AG04450 (cell line): ENCODE data around the gene SPSB3. TPM values are rescaled to one million over a fixed set of nuclear protein-coding genes. Genes with fewer than 3 reads are reported as not detected.

Source experiments
- CTCF ChIA-PET: fragments of 300-600, 350-600 bp; formaldehyde crosslinking; extraction: SDS; loops from one replicate; lab custom pipeline; 2022; ENCODE audit warnings: antibody characterized with exemption, inconsistent platforms; lab: Charles Lee
- POLR2A ChIA-PET: fragments of 350-600 bp; formaldehyde crosslinking; extraction: SDS; loops from one replicate; lab custom pipeline; 2021; ENCODE audit warnings: antibody characterized with exemption, inconsistent platforms; lab: Yijun Ruan, JAX
- DNase-seq: peaks from one replicate; pipeline ENCODE4 v3.0.0-alpha.2; 2011; ENCODE audit warnings: low read depth, low spot score
- H3K27ac ChIP-seq: one replicate; pipeline ENCODE4 v1.5.1; 2012; ENCODE audit warnings: low read depth, low read length, control low read depth
- H3K27me3 ChIP-seq: one replicate; pipeline ENCODE4 v1.6.0; 2012; ENCODE audit warnings: low read length; ENCODE audit not compliant: control insufficient read depth, insufficient read depth
- H3K4me3 ChIP-seq: 2 replicates; pipeline ENCODE4 v1.5.1; 2011; ENCODE audit warnings: mild to moderate bottlenecking, low read depth, low read length, control low read depth
- H3K9me3 ChIP-seq: 2 replicates; pipeline ENCODE4 v1.5.1; 2012; ENCODE audit warnings: low read length; ENCODE audit not compliant: control insufficient read depth, insufficient read depth
- polyA plus RNA-seq: library from polyadenylated mRNA; depleted of rRNA; stranded (reverse); fragments of >200 nt; gene quantifications from 2 replicates; pipeline ENCODE4 v1.2.3, GENCODE V29; 2011
- TF ChIP-seq, protein P1 (sequence below): IDR thresholded peaks from 2 replicates; pipeline ENCODE4 v1.5.1; 2011; ENCODE audit warnings: low read depth, low read length, control low read depth, inconsistent platforms

SPSB3 gene
- polyA plus RNA-seq, 1 experiment = 11.0 TPM

DNA sequence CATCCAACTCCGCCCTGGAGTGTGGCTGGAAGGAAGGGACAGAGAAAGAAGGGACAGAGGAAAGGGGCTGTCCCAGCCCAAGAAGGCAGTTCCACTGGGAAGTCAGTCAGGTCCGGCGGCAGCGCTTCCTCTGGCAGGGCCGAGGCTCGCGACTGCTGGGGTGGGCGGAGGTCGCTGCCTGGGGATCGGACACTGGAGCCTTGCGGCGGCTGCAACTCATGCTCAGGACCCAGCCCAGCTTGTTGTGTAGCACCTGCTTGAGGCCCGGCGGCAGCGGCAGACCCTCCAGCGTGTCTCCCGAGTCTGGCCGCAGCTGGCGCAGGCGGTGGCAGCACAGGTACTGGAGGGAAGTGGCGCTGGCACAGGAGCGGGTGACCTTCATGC lies 5.4 kb downstream of the SPSB3 start:
- Histone ChIP-seq H3K27me3 (no peaks in the 10 kb centered on the region), H3K27ac (no peak overlapping the region), H3K9me3 (no peaks in the 10 kb centered on the region; the same call in 1 of the 2 replicates), H3K4me3 (no peak overlapping the region)
- ChIA-PET POLR2A (no interaction called here), CTCF (interaction anchor here (0.7 kb wide), 1 partner anchor 46 kb away, joined by 4 read pairs; no protein-coding TSS in a partner anchor)
- TF ChIP-seq, protein P1, sequence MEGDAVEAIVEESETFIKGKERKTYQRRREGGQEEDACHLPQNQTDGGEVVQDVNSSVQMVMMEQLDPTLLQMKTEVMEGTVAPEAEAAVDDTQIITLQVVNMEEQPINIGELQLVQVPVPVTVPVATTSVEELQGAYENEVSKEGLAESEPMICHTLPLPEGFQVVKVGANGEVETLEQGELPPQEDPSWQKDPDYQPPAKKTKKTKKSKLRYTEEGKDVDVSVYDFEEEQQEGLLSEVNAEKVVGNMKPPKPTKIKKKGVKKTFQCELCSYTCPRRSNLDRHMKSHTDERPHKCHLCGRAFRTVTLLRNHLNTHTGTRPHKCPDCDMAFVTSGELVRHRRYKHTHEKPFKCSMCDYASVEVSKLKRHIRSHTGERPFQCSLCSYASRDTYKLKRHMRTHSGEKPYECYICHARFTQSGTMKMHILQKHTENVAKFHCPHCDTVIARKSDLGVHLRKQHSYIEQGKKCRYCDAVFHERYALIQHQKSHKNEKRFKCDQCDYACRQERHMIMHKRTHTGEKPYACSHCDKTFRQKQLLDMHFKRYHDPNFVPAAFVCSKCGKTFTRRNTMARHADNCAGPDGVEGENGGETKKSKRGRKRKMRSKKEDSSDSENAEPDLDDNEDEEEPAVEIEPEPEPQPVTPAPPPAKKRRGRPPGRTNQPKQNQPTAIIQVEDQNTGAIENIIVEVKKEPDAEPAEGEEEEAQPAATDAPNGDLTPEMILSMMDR = no peak
- no peak for DNase-seq

DNA sequence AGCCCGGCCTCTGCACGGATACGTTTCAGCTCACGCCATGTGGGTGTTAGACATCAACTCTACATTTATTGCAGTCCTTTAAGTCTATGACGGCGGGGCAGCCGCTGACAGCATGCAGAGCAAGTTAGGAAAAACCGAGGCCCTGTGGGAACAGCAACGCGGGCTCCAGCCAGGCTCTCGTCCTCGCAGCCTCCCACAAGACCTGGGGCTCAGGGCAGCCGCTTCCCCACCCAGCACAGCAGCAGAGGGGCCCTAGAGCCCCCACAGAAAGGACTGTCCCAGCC lies 5.8 kb downstream of the SPSB3 start:
- ChIA-PET CTCF (interaction anchor here (0.7 kb wide), 1 partner anchor 47 kb away, joined by 4 read pairs; no protein-coding TSS in a partner anchor), POLR2A (no interaction called here)
- no peaks in the 10 kb centered on the region; the same call in 1 of the 2 replicates for H3K9me3 ChIP-seq
- H3K4me3 ChIP-seq = no peak overlapping the region
- TF ChIP-seq, protein P1 = no peak
- DNase-seq = no peak
- H3K27me3 ChIP-seq = no peaks in the 10 kb centered on the region
- no peak overlapping the region for H3K27ac ChIP-seq

DNA sequence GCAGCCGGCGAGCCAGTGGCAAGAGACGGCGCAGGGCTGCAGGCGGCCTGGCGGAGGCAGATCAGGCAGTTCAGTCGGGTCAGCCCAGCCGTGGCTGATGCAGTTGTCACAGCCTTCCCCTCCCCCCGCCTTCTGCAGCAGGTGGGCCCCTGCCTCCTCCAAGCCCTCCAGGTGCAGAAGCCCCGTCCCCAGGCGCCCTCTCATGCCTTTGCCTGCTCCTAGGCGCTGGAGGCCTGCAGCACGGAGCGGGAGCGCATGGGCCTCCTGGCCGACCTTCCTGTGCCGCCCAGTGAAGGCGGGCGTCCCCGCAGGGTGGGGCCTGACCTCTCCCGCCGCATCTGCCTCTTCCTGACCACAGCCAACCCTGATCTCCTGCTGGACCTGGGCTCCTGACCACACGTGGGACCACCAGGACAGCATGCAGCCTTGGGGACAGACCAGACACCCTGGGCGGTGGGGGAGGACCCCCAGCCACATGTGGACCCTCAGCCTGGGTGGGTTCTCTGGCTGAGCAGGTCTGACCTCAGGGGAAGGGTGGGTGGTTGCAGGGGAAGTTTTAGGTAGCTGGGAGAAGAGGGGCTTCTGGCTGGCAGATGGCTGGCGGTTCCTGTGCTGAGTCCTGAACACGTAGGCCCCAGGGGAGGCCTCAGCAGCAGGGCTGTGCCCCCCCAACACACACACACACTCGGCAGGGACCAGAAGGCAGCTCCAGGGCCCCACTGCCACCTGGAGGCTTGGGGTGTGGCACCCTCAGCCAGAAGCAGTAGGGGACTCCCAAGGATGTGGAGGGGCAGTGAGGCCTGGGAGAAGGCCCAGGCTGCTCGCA lies 6.3 kb downstream of the SPSB3 start:
- H3K4me3 ChIP-seq = no peak overlapping the region
- H3K27me3 ChIP-seq = no peaks in the 10 kb centered on the region
- no peak for DNase-seq
- H3K27ac ChIP-seq = no peak overlapping the region
- H3K9me3 ChIP-seq = no peaks in the 10 kb centered on the region; the same call in 1 of the 2 replicates
- CTCF ChIA-PET = interaction anchor here (0.7 kb wide), 1 partner anchor 47 kb away, joined by 4 read pairs; no protein-coding TSS in a partner anchor
- TF ChIP-seq, protein P1 = no peak
- POLR2A ChIA-PET = interaction anchor here (0.7 kb wide), 1 partner anchor 9 kb away, joined by 3 read pairs; no protein-coding TSS in a partner anchor

DNA sequence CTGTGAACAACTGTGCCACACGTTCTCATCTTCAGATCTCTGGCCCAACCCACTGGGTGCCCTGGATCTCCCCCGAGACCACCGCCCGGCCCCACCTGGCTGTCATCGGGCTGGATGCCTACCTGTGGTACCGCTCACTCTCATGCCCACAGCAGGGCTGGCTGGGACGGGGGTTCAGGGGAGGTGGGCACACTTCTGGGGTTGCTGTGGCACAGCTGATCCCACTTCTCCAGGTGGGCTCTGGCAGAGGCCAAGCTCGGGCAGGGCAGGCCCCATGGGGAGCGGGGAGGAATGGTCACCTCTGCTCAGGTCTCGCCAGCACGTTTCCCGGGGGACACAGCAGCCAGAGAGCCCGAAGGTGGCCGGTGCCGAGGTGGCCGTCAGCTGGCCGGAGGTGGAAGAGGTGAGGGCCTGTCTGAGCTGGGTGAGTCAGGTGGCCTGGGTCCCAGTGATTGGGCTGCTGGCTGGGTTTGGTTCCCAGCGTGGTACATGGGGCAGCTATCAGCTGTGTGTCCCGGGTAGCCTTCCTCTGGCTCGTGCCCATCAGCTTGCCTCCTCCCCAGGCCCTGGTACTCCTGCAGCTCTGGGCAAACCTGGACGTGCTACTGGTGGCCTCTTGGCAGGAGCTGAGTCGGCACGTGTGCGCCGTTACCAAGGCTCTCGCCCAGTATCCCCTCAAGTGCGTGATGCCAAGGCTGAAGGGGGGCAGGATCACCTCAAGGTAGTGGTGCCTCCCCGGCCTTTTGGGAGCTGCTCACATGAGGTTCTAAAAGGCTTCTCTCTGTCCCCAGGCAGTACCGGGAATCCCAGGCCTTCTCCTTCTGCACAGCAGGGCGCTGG lies 7.1 kb downstream of the SPSB3 start:
- Histone ChIP-seq H3K27ac (no peak overlapping the region), H3K9me3 (peaks cover 4% of the 10 kb centered on the region; the same call in 1 of the 2 replicates), H3K27me3 (no peaks in the 10 kb centered on the region), H3K4me3 (no peak overlapping the region)
- TF ChIP-seq, protein P1 = no peak
- ChIA-PET CTCF (interaction anchor here (1.2 kb wide), 1 partner anchor 48 kb away, joined by 9 read pairs; no protein-coding TSS in a partner anchor), POLR2A (interaction anchor here (0.7 to 1.1 kb wide), 2 partner anchors 9 to 190 kb away, joined by 3 read pairs; partner anchors contain the start of gene RPS2)
- no peak for DNase-seq
